AG09309 (cell line): Measurements from ENCODE around the gene HSD17B2.

Experiments used
- DNase-seq: peaks from one replicate; pipeline ENCODE4 v3.0.0-alpha.2; 2010; ENCODE audit warnings: low read depth
- H3K4me3 ChIP-seq: 2 replicates; pipeline ENCODE4 v1.5.1; 2011; ENCODE audit warnings: mild to moderate bottlenecking, low read depth, low read length, moderate library complexity; ENCODE audit not compliant: control insufficient read depth
- TF ChIP-seq, protein P1 (sequence below): IDR thresholded peaks from 2 replicates; pipeline ENCODE4 v1.5.1; 2011; ENCODE audit warnings: mild to moderate bottlenecking, low read depth, low read length, inconsistent platforms; ENCODE audit not compliant: insufficient read depth, control insufficient read depth; ENCODE audit errors: missing control alignments

Gene HSD17B2

DNA sequence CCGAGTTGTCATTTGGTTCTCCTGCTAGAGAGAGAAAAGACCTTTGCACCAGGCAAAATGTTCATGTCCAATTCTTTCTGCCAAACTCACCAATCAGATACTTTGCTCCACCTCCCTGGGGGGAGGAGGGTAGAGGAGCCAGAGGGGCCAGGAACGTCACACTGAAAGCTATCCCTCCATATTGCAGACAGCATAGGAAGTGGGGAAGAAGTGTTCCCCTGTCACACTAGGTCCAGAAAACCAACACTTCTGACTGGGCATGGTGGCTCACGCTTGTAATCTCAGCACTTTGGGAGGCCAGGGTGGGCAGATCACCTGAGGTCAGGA, 9.5 kb downstream of the HSD17B2 start:
- DNase-seq = no peak
- TF ChIP-seq, protein P1, sequence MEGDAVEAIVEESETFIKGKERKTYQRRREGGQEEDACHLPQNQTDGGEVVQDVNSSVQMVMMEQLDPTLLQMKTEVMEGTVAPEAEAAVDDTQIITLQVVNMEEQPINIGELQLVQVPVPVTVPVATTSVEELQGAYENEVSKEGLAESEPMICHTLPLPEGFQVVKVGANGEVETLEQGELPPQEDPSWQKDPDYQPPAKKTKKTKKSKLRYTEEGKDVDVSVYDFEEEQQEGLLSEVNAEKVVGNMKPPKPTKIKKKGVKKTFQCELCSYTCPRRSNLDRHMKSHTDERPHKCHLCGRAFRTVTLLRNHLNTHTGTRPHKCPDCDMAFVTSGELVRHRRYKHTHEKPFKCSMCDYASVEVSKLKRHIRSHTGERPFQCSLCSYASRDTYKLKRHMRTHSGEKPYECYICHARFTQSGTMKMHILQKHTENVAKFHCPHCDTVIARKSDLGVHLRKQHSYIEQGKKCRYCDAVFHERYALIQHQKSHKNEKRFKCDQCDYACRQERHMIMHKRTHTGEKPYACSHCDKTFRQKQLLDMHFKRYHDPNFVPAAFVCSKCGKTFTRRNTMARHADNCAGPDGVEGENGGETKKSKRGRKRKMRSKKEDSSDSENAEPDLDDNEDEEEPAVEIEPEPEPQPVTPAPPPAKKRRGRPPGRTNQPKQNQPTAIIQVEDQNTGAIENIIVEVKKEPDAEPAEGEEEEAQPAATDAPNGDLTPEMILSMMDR = no peak
- no peak overlapping the region for H3K4me3 ChIP-seq

DNA sequence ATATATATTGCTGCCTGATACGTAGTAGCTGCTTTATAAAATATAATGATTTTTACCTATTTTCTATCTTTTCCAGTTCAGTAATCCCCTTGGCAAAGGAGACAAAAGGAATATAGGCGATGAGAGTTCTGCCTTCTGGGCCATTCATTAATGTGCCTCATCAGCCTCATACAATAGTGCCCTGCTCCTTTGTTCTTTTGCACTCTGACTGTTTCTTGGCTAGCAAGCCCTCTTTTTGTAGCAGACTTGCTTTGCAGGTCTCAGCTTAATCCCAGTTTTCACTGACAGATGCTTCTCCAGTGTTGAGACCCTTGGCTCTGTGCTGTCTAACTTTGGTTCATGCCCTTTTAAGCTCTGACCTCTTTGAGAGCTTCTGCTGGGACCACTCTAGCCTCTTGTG, 10.4 kb downstream of the HSD17B2 start:
- DNase-seq = no peak
- no peak overlapping the region for H3K4me3 ChIP-seq
- TF ChIP-seq, protein P1 = no peak

DNA sequence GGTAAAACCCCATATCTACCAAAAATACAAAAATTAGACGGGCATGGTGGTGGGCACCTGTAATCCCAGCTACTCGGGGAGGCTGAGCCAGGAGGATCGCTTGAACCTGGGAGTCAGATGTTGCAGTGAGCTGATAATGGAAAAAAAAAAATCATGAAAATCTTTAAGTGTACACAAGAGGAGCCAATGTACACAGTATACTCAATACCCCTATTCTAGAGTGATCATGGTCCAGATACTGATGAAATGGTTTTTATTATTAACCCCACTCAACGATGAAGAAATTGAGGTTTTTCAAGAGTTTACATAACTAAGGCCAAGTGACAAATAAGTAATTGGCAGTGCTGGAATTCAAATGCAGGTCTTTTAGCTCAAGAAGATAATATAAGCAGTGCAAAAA, 11.5 kb downstream of the HSD17B2 start:
- DNase-seq = no peak
- TF ChIP-seq, protein P1 = no peak
- no peak overlapping the region for H3K4me3 ChIP-seq

DNA sequence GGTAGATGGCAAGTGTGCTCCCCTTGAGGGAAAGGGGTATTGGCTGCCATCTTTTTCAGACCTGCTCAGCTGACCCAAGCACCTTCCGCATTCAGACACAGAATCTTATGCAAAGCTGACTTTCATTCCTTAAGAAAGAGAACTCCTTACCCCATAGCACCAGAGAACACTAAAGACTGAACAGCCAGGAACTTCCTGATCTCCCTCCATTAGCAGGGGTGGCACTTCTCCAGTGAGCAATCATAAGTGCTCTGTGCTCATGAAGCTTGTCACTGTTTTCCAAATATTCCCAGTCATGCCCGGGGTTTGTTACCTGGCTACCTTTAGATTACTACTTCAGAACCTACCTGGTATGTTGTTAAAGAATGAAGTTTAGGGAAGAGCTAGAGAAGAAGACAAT, 11.9 kb downstream of the HSD17B2 start:
- no peak for DNase-seq
- no peak overlapping the region for H3K4me3 ChIP-seq
- TF ChIP-seq, protein P1 = no peak

GRCh38 chr16:82047374-82047773, 12.3 kb downstream of the HSD17B2 start:
- H3K4me3 ChIP-seq = no peak overlapping the region
- DNase-seq = no peak
- TF ChIP-seq, protein P1 = no peak

- no peak overlapping the region for H3K4me3 ChIP-seq
- TF ChIP-seq, protein P1 = no peak
Observed at GRCh38 chr16:82047787-82048186, 12.7 kb downstream of the HSD17B2 start.

DNA sequence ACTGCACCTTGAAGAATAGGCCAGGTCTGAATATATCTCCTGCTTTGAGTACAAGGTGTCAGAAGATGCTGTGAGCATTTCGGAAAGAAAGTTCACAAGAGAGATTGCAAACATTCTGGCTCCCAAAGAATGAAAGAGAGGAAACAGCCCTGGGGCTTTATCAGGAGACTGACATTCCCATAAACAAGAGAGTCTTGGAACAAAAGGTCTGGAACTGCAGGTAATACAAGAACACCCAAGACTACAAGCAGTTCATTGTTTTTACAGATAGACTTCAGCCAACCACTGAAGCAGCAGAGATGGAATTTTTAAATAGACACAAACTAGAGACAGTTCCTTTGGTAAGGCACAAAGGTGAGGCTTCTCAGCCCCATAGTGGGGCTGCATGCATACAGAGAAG, 14.4 kb downstream of the HSD17B2 start:
- TF ChIP-seq, protein P1 = no peak
- no peak overlapping the region for H3K4me3 ChIP-seq
- DNase-seq = no peak

More at GRCh38 chr16:82047787-82048186, 12.7 kb downstream of the HSD17B2 start:
- no peak for DNase-seq
